Measurements from ENCODE around the gene PRKAG1.
A peak's percentile ranks its signal among the peaks of the same experiment; 100 is the strongest.

The PRKAG1 gene

GRCh38 chr12:48980389-48980952 lies 38.1 kb downstream of the PRKAG1 start:
- Histone ChIP-seq H3K9me3 (ENCODE audit: low read depth, low read length) (no peaks in the 10 kb centered on the region), H3K9ac (ENCODE audit: insufficient read length) (no peak overlapping the region), H3K4me3 (peak overlapping the region; percentile 72), H3K36me3 (ENCODE audit: insufficient read depth, low read length) (no peaks in the 10 kb centered on the region), H3K27ac (no peak overlapping the region)
- no peak for DNase-seq (ENCODE audit: low read depth, low spot score)
- TF ChIP-seq POLR2AphosphoS5 (IDR thresholded peaks at IDR 0.05; ENCODE audit: borderline replicate concordance, low read depth, low read length) (no peak), EZH2 (IDR thresholded peaks at IDR 0.05) (no peak), FOXP2 (optimal IDR thresholded peaks at IDR 0.05; ENCODE audit: control extremely low read depth, extremely low read length, insufficient read depth) (no peak)

- Histone ChIP-seq H3K4me3 (peak overlapping the region; percentile 72), H3K27ac (no peak overlapping the region), H3K36me3 (ENCODE audit: insufficient read depth, low read length) (no peaks in the 10 kb centered on the region), H3K9me3 (ENCODE audit: low read depth, low read length) (no peaks in the 10 kb centered on the region), H3K9ac (ENCODE audit: insufficient read length) (no peak overlapping the region)
- no peak for DNase-seq (ENCODE audit: low read depth, low spot score)
- no peak for TF ChIP-seq EZH2 (IDR thresholded peaks at IDR 0.05)
- TF ChIP-seq POLR2AphosphoS5 (IDR thresholded peaks at IDR 0.05; ENCODE audit: borderline replicate concordance, low read depth, low read length), result no peak
- TF ChIP-seq FOXP2 (optimal IDR thresholded peaks at IDR 0.05; ENCODE audit: control extremely low read depth, extremely low read length, insufficient read depth), result no peak
Measured at GRCh38 chr12:48979602-48980388, 38.8 kb downstream of the PRKAG1 start.

GRCh38 chr12:48978741-48979601 lies 39.6 kb downstream of the PRKAG1 start:
- H3K9ac ChIP-seq (ENCODE audit: insufficient read length), result no peak overlapping the region

GRCh38 chr12:48978291-48978740 lies 40.3 kb downstream of the PRKAG1 start, which contains the start of gene WNT1:
WNT1 (plus strand) TSS chr12:48978322; CDS start chr12:48978651, 329 bp downstream.
- no peak for TF ChIP-seq FOXP2 (optimal IDR thresholded peaks at IDR 0.05; ENCODE audit: control extremely low read depth, extremely low read length, insufficient read depth)
- TF ChIP-seq EZH2 (IDR thresholded peaks at IDR 0.05), result peak; percentile 70
- no peak for DNase-seq (ENCODE audit: low read depth, low spot score)
- Histone ChIP-seq H3K9me3 (ENCODE audit: low read depth, low read length) (no peaks in the 10 kb centered on the region), H3K9ac (ENCODE audit: insufficient read length) (no peak within 1 kb of the TSS), H3K27ac (no peak within 1 kb of the TSS), H3K36me3 (ENCODE audit: insufficient read depth, low read length) (no peaks in the 10 kb centered on the region), H3K4me3 (peak within 1 kb of the TSS; percentile 51)

More at GRCh38 chr12:48978741-48979601, 39.6 kb downstream of the PRKAG1 start:
- no peaks in the 10 kb centered on the region for H3K36me3 ChIP-seq (ENCODE audit: insufficient read depth, low read length)
- no peak overlapping the region for H3K27ac ChIP-seq
- no peaks in the 10 kb centered on the region for H3K9me3 ChIP-seq (ENCODE audit: low read depth, low read length)
- H3K4me3 ChIP-seq, result peak overlapping the region; percentile 72
- TF ChIP-seq EZH2 (IDR thresholded peaks at IDR 0.05), result peak; percentile 18
- TF ChIP-seq FOXP2 (optimal IDR thresholded peaks at IDR 0.05; ENCODE audit: control extremely low read depth, extremely low read length, insufficient read depth), result no peak
- no peak for TF ChIP-seq POLR2AphosphoS5 (IDR thresholded peaks at IDR 0.05; ENCODE audit: borderline replicate concordance, low read depth, low read length)
- DNase-seq (ENCODE audit: low read depth, low spot score), result no peak

GRCh38 chr12:48977290-48978281 lies 41.0 kb downstream of the PRKAG1 start:
- TF ChIP-seq EZH2 (IDR thresholded peaks at IDR 0.05), result no peak
- TF ChIP-seq FOXP2 (optimal IDR thresholded peaks at IDR 0.05; ENCODE audit: control extremely low read depth, extremely low read length, insufficient read depth), result no peak
- TF ChIP-seq POLR2AphosphoS5 (IDR thresholded peaks at IDR 0.05; ENCODE audit: borderline replicate concordance, low read depth, low read length), result no peak
- Histone ChIP-seq H3K36me3 (ENCODE audit: insufficient read depth, low read length) (no peaks in the 10 kb centered on the region), H3K9ac (ENCODE audit: insufficient read length) (no peak overlapping the region), H3K9me3 (ENCODE audit: low read depth, low read length) (no peaks in the 10 kb centered on the region), H3K27ac (no peak overlapping the region), H3K4me3 (peak overlapping the region; percentile 51)
- DNase-seq (ENCODE audit: low read depth, low spot score), result no peak

GRCh38 chr12:48973941-48974673 lies 44.5 kb downstream of the PRKAG1 start:
- no peak for DNase-seq (ENCODE audit: low read depth, low spot score)
- no peaks in the 10 kb centered on the region for H3K9me3 ChIP-seq (ENCODE audit: low read depth, low read length)
- H3K9ac ChIP-seq (ENCODE audit: insufficient read length), result no peak overlapping the region
- no peak for TF ChIP-seq EZH2 (IDR thresholded peaks at IDR 0.05)
- TF ChIP-seq POLR2AphosphoS5 (IDR thresholded peaks at IDR 0.05; ENCODE audit: borderline replicate concordance, low read depth, low read length), result no peak
- TF ChIP-seq FOXP2 (optimal IDR thresholded peaks at IDR 0.05; ENCODE audit: control extremely low read depth, extremely low read length, insufficient read depth), result no peak
- H3K4me3 ChIP-seq, result no peak overlapping the region
- no peak overlapping the region for H3K27ac ChIP-seq
- no peaks in the 10 kb centered on the region for H3K36me3 ChIP-seq (ENCODE audit: insufficient read depth, low read length)

- DNase-seq (ENCODE audit: low read depth, low spot score), result no peak
- Histone ChIP-seq H3K4me3 (no peak overlapping the region), H3K27ac (no peak overlapping the region), H3K9me3 (ENCODE audit: low read depth, low read length) (no peaks in the 10 kb centered on the region), H3K9ac (ENCODE audit: insufficient read length) (no peak overlapping the region), H3K36me3 (ENCODE audit: insufficient read depth, low read length) (no peaks in the 10 kb centered on the region)
- no peak for TF ChIP-seq EZH2 (IDR thresholded peaks at IDR 0.05)
- no peak for TF ChIP-seq FOXP2 (optimal IDR thresholded peaks at IDR 0.05; ENCODE audit: control extremely low read depth, extremely low read length, insufficient read depth)
- no peak for TF ChIP-seq POLR2AphosphoS5 (IDR thresholded peaks at IDR 0.05; ENCODE audit: borderline replicate concordance, low read depth, low read length)
Measured at GRCh38 chr12:48973531-48973930, 45.0 kb downstream of the PRKAG1 start.
